HG03280 (cell line): Measurements from ENCODE around the gene A1BG.

Experiments
- ATAC-seq: cut with Tn5 transposase; IDR thresholded peaks from one replicate; pipeline ENCODE4 v1.9.1; 2021; ENCODE audit warnings: mild to moderate bottlenecking, moderate library complexity; ENCODE audit not compliant: unreplicated experiment

A1BG gene

GRCh38 chr19:58362272-58362994 lies 9.1 kb upstream of the A1BG start, which contains the start of gene ZNF497:
ZNF497 (minus strand) TSS chr19:58362751; CDS start chr19:58357635, 5,116 bp downstream.
- peak; percentile 88 for ATAC-seq

GRCh38 chr19:58361900-58362271 lies 8.6 kb upstream of the A1BG start:
- ATAC-seq: no peak

DNA sequence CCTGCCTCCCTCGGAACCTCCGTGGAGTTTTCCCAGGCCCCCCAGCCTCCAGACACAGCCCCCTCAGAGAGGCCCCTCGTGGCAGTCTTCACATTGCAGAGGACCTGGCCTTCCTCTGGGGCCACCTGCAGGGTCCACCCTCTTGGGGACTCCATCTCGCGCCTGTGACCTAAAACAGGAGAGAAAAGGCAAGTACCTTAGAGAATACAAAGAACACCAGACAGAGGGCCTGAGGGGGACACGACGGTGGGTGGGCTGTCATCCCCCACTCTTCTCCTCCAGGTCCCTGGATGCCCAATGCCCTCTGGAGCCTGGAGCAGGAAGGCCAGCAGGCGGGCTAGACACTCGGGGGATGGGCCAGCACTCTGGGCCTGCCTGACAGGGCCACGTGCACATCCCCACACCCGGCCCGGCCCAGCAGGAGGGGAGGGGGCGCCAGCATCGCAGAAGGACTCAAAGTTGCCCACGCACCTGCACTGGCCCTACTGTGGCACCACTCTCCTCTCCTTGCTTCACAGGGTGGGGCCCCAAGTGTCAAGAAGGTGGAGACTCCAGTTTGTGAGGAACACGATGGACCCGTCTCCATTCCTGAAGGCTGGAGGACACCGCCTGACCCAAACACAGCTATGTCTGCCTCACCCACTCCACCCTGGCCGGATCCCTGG lies 4.3 kb upstream of the A1BG start:
- no peak for ATAC-seq

DNA sequence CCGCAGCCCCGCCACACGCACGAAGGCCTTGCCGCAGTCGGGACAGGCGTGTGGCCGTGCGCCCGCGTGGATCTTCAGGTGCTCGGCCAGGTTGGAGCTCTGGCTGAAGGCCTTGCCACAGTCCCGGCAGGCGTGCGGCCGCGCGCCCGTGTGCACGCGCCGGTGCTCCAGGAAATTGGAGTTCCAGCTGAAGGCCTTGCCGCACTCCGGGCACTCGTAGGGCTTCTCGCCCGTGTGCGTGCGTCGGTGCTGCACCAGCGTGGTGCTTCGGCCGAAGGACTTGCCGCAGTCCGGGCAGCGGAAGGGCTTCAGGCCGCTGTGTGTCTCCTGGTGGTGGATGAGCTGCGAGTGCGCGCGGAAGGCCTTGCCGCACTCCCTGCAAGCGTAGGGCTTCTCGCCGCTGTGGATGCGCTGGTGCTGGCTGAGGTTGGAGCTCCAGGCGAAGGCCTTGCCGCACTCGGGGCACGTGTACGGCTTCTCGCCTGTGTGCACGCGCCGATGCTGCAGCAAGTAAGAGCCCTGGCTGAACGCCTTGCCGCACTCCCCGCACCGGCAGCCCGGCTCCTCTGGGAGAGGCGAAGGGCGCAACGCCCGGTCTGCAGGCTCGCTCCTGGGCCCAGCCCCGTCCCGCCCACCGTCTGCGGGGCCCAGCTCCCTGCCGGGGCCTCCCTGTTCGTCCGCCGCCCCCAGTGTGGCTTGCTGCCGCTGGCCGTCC lies 3.6 kb upstream of the A1BG start:
- no peak for ATAC-seq

DNA sequence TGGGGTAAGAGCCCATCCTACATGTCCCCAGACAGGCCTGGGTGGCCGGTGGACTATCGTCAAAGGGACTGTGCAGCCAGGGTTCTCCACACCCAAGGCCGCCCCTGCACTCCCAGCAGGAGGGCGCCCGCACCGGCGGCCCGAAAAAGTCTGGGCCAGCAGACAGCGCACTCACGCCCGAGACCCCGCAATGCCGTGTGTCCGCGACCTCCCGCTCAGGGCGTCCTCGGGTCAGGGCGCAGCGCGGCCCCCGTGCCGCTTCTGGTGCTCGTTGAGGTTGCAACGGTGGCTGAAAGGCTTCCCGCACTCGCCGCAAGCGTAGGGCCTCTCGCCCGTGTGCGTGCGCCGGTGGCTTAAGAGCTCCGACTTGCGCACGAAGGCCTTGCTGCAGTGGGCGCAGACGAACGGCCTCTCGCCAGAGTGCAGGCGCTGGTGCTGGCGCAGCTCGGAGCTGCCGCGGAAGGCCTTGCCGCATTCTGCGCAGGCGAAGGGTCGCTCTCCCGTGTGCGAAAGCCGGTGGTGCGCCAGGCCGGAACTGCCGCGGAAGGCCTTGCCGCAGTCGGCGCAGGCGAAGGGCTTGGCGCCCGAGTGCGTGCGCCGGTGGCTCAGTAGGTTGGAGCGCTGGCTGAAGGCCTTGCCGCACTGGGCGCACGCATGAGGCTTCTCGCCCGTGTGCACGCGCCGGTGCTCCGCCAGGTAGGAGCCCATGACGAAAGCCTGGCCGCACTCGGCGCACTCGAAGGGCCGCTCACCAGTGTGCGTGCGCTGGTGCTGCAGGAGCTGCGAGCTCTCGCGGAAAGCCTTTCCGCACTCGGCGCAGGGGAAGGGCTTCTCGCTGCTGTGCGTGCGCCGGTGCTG lies 2.8 kb upstream of the A1BG start:
- no peak for ATAC-seq

DNA sequence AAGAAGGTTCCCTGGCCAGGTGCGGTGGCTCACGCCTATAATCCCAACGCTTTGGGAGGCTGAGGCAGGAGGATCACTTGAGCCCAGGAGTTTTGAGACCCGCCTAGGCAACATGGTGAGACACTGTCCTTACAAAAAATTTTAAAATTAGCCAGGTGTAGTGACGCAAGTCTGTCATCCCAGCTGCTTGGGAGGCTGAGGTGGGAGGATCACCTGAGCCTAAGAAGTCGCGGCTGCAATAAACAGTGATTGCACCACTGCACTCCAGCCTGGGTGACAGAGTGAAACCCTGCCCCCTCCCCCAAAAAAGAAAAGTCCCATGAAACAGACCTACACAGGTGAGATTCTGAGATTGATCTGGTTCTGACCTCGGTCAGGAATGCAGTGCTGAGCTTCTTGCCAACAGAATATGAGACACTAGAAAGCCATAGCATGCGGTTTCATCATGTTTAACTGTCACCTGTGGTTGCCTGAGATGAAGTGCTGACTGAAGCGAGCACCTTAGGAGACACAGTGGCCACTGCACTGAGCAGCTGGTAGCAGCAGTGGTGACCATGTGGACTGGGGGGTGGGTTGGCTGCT lies 2.0 kb upstream of the A1BG start:
- ATAC-seq: no peak

GRCh38 chr19:58354478-58355030 lies 1.3 kb upstream of the A1BG start:
- no peak for ATAC-seq

- ATAC-seq: no peak
These were observed 605 bp upstream of the A1BG start for GRCh38 chr19:58353717-58354477.

GRCh38 chr19:58351990-58352755 lies 1.1 kb downstream of the A1BG start:
- no peak for ATAC-seq

DNA sequence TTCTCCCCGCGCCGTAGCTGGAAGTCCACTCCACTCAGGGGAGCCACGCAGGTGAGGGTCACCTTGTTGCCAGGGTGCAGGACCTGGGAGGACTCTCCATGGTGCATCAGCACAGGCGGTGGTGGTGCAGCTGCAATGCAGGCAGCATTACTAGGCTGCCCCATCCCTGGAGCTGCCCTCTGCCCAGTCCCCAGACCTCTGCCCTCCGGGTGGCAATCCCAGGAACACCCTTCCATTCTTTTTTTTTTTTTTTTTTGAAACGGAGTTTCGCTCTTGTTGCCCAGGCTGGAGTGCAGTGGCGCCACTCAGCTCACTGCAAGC lies 1.8 kb downstream of the A1BG start:
- ATAC-seq: no peak

GRCh38 chr19:58350871-58351557 lies 2.3 kb downstream of the A1BG start:
- no peak for ATAC-seq

GRCh38 chr19:58350001-58350861 lies 3.1 kb downstream of the A1BG start:
- no peak for ATAC-seq

- ATAC-seq: no peak
These were observed 3.7 kb downstream of the A1BG start for GRCh38 chr19:58349590-58349989.

DNA sequence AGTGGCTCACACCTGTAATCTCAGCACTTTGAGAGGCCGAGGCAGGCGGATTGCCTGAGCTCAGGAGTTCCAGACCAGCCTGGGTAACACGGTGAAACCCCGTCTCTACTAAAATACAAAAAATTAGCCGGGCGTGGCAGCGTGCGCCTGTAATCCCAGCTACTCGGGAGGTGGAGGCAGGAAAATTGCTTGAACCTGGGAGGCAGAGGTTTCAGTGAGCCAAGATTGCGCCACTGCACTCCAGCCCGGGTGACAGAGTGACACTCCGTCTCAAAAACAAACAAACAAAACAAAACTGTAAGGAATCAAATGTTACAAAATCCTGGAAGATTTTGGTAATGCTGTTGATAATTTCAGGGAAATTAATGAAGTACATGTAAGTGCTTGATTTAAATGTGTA lies 5.2 kb downstream of the A1BG start:
- ATAC-seq: peak; percentile 6

DNA sequence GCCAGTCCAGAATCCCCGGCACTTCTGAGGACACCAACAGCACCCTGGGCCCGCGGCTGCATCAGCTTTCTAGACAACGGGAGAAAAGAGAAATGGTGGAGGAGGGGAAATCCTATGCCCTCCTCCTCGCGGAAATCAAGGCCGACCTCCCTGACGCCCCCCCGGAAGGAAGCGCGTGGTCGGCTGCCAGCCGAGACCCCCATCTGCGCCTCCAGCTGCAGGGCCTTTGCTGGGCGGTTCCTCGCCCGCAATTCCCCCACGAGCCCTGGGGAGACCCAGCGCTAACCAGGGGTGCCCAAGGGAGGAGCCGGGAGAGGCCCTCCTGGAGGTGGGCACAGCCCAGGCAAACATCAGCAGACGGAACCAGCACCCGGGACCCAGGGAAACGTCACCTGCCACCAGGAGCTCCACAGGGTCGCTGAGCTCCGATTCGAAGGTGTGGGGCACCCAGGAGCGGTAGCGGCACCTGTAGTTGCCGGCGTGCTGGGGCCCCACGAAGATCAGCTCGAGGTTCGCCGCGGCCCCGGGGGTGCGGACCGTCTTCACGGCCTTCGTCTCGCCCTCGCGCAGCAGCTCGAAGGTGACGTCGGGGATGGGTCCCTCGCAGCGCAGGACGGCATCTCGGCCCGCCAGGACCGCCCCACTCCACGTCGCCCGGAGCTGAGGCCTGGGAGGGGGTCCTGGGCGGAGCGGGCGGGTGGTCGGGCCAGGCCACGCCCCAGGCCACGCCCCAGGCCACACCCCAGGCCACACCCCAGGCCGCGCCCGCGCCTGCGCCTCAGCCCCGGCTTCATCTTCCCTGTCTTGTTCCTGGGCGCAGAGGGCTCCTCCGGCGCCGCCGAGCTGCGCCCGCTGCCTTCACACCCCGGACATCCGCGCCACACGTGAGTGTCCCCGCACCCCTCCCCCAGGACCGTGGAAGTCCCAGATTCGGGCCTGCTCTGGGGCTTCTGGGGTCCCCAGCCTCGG lies 6.0 kb downstream of the A1BG start:
- peak; percentile 89 for ATAC-seq

DNA sequence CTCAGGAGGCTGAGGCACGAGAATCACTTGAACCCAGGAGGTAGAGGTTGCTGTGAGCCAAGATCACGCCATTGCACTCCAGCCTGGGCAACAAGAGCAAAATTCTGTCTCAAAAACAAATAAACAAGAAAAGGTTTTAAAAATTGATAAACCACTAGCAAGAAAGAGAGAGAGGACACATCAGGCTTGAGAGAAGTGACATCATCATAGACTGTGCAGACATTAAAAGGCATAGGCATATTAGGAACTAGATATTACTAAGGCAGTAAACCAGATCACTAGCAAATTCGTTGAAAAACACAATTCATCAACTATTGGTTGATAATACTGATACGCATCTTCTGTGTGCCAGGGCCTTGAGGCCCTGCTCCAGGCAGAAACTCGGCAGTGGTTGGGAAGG lies 7.7 kb downstream of the A1BG start:
- no peak for ATAC-seq
